H1 (cell line): ENCODE measurements around the gene ABCF3. TPM values are rescaled to one million over a fixed set of nuclear protein-coding genes. Genes with fewer than 3 reads are reported as not detected.

ENCODE experiments used
- CTCF ChIA-PET: fragments of 300-600 bp; sonication (Branson Sonifier 250); formaldehyde crosslinking; loops from one replicate; lab custom pipeline; 2021; ENCODE audit not compliant: partially characterized antibody; lab: Charles Lee
- POLR2A ChIA-PET: fragments of 300-600 bp; sonication (Branson Sonifier 250); formaldehyde crosslinking; loops from one replicate; lab custom pipeline; 2021; ENCODE audit warnings: inconsistent platforms; ENCODE audit not compliant: partially characterized antibody; lab: Charles Lee
- DNase-seq, 2 experiments: peaks; one replicate each; pipeline versions ENCODE4 v3.0.0 to v3.0.0-alpha.2; 2010 to 2022; ENCODE audit warnings: low spot score in 2 of 2, low read depth in 1 of 2, mixed read lengths in 1 of 2
- FAIRE-seq: peaks from 2 replicates; lab custom pipeline; 2011; peaks lifted over from hg19 to GRCh38; lab: Jason Lieb, UNC
- H2AFZ ChIP-seq: 2 replicates; pipeline ENCODE4 v1.8.1; 2012; ENCODE audit warnings: low read length, inconsistent platforms
- H2AK5ac ChIP-seq: 2 replicates; pipeline ENCODE4 v1.6.1; 2013; ENCODE audit warnings: low read depth, low read length
- H2BK120ac ChIP-seq: replicated peaks from 2 replicates; pipeline ENCODE3; 2013; ENCODE audit warnings: low read depth, low read length, inconsistent platforms
- H2BK12ac ChIP-seq: 2 replicates; pipeline ENCODE4 v1.6.1; 2013; ENCODE audit warnings: low read depth, low read length
- H2BK15ac ChIP-seq: 2 replicates; pipeline ENCODE4 v1.6.1; 2013; ENCODE audit warnings: low read length
- H2BK20ac ChIP-seq: 2 replicates; pipeline ENCODE4 v1.6.1; 2013; ENCODE audit warnings: low read length
- H2BK5ac ChIP-seq: 2 replicates; pipeline ENCODE4 v1.6.1; 2013; ENCODE audit warnings: low read depth, low read length
- H3K14ac ChIP-seq: 2 replicates; pipeline ENCODE4 v1.6.1; 2013; ENCODE audit warnings: inconsistent platforms; ENCODE audit not compliant: insufficient read length
- H3K18ac ChIP-seq: 2 replicates; pipeline ENCODE4 v1.6.1; 2013; ENCODE audit warnings: low read length; ENCODE audit errors: extremely low read depth
- H3K23ac ChIP-seq: 2 replicates; pipeline ENCODE4 v1.6.1; 2013; ENCODE audit warnings: inconsistent platforms; ENCODE audit not compliant: insufficient read length
- H3K23me2 ChIP-seq: 2 replicates; pipeline ENCODE4 v1.6.1; 2013; ENCODE audit warnings: low read depth, low read length
- H3K27ac ChIP-seq: 2 replicates; pipeline ENCODE4 v1.6.1; 2011; ENCODE audit warnings: low read depth, low read length, inconsistent platforms
- H3K27me3 ChIP-seq, 4 experiments: replicated peaks in 1 of 4; 1 replicate in 1 of 4; 2 replicates in 3 of 4; pipeline versions ENCODE4 v1.6.1 to v1.8.1; 2011 to 2013; ENCODE audit warnings: low read length in 3 of 4, mild to moderate bottlenecking in 3 of 4, inconsistent platforms in 2 of 4, mixed read lengths in 2 of 4, moderate library complexity in 1 of 4; ENCODE audit not compliant: control insufficient read depth in 3 of 4, insufficient read depth in 3 of 4; ENCODE audit errors: extremely low read depth in 1 of 4
- H3K36me3 ChIP-seq, 4 experiments: 2 replicates each; pipeline versions ENCODE4 v1.6.1 to v1.8.1; 2011 to 2013; ENCODE audit warnings: mild to moderate bottlenecking in 4 of 4, low read length in 3 of 4, moderate library complexity in 2 of 4, control low read depth in 1 of 4, inconsistent platforms in 1 of 4; ENCODE audit not compliant: insufficient read depth in 4 of 4, control insufficient read depth in 2 of 4
- H3K4ac ChIP-seq: replicated peaks from 2 replicates; pipeline ENCODE3; 2013; ENCODE audit warnings: low read length, low read depth, mixed read lengths, inconsistent platforms; ENCODE audit not compliant: insufficient read length
- H3K4me1 ChIP-seq, 4 experiments: replicated peaks in 1 of 4; 1 replicate in 1 of 4; 2 replicates in 3 of 4; pipeline versions ENCODE4 v1.6.1 to v1.8.1; 2011 to 2013; ENCODE audit warnings: low read length in 3 of 4, inconsistent platforms in 2 of 4, mixed read lengths in 1 of 4; ENCODE audit not compliant: insufficient read depth in 4 of 4, control insufficient read depth in 3 of 4
- H3K4me2 ChIP-seq, 2 experiments: 2 replicates each; pipeline versions ENCODE4 v1.6.1 to v1.8.1; 2011 to 2013; ENCODE audit warnings: low read depth in 2 of 2, low read length in 2 of 2, control low read depth in 1 of 2, inconsistent platforms in 1 of 2, mild to moderate bottlenecking in 1 of 2; ENCODE audit not compliant: insufficient read depth in 1 of 2
- H3K4me3 ChIP-seq, 4 experiments: fragments of 200-600, 300-600 bp in 1 of 4; sonication (generic), shearing (Covaris generic), sonication (Bioruptor Twin) in 1 of 4; 2 replicates each; pipeline versions ENCODE4 v1.5.1 to v1.8.1; 2011 to 2016; ENCODE audit warnings: low read length in 4 of 4, low read depth in 3 of 4, control low read depth in 2 of 4, inconsistent platforms in 2 of 4, mild to moderate bottlenecking in 2 of 4, mixed read lengths in 1 of 4, moderate library complexity in 1 of 4; ENCODE audit not compliant: insufficient read depth in 2 of 4; ENCODE audit errors: extremely low read depth in 1 of 4
- H3K56ac ChIP-seq: replicated peaks from 2 replicates; pipeline ENCODE3; 2013; ENCODE audit warnings: low read depth, mild to moderate bottlenecking, mixed read lengths, low read length, inconsistent platforms; ENCODE audit not compliant: insufficient read length
- H3K79me1 ChIP-seq: 2 replicates; pipeline ENCODE4 v1.6.1; 2013; ENCODE audit warnings: low read depth, low read length, control low read depth
- H3K79me2 ChIP-seq, 2 experiments: 2 replicates each; pipeline versions ENCODE4 v1.6.1 to v1.8.1; 2012 to 2013; ENCODE audit warnings: low read length in 2 of 2, mild to moderate bottlenecking in 2 of 2, inconsistent platforms in 1 of 2; ENCODE audit not compliant: insufficient read depth in 2 of 2, control insufficient read depth in 1 of 2
- H3K9ac ChIP-seq, 4 experiments: replicated peaks in 1 of 4; 1 replicate in 1 of 4; 2 replicates in 3 of 4; pipeline versions ENCODE4 v1.6.1 to v1.8.1; 2011 to 2013; ENCODE audit warnings: low read depth in 3 of 4, low read length in 3 of 4, control low read depth in 2 of 4, mild to moderate bottlenecking in 2 of 4, moderate library complexity in 2 of 4, inconsistent platforms in 1 of 4; ENCODE audit errors: extremely low read depth in 1 of 4
- H3K9me3 ChIP-seq, 2 experiments: 2 replicates each; pipeline versions ENCODE4 v1.6.1 to v1.8.1; 2012 to 2013; ENCODE audit warnings: mild to moderate bottlenecking in 2 of 2, moderate library complexity in 2 of 2, control low read depth in 1 of 2, inconsistent platforms in 1 of 2, low read depth in 1 of 2, low read length in 1 of 2, mixed read lengths in 1 of 2; ENCODE audit not compliant: insufficient read depth in 2 of 2
- H4K20me1 ChIP-seq, 2 experiments: replicated peaks in 1 of 2; 2 replicates each; pipeline versions ENCODE3 to v1.8.1; 2011 to 2013; ENCODE audit warnings: inconsistent platforms in 2 of 2, low read length in 2 of 2, mild to moderate bottlenecking in 1 of 2; ENCODE audit not compliant: insufficient read depth in 2 of 2, control insufficient read depth in 1 of 2
- H4K5ac ChIP-seq: 2 replicates; pipeline ENCODE4 v1.6.1; 2013; ENCODE audit warnings: low read length, low read depth, mixed read lengths, inconsistent platforms; ENCODE audit not compliant: insufficient read length
- H4K8ac ChIP-seq: 2 replicates; pipeline ENCODE4 v1.8.0; 2013; ENCODE audit warnings: mild to moderate bottlenecking, moderate library complexity, low read length, inconsistent platforms; ENCODE audit not compliant: insufficient read depth; ENCODE audit errors: extremely low read depth
- H4K91ac ChIP-seq: replicated peaks from 2 replicates; pipeline ENCODE3; 2013; ENCODE audit warnings: low read length, mixed read lengths, inconsistent platforms; ENCODE audit not compliant: insufficient read length
- CBX5 ChIP-seq: fragments of 300-800, 300-1000 bp; sonication (generic); IDR thresholded peaks from 2 replicates; pipeline ENCODE4 v1.7.1; 2016; ENCODE audit warnings: antibody characterized with exemption, low read length, low read depth
- CEBPB ChIP-seq: IDR thresholded peaks from 2 replicates; pipeline ENCODE4 v1.6.1; 2012; ENCODE audit warnings: low read depth, low read length
- GTF2F1 ChIP-seq: IDR thresholded peaks from 2 replicates; pipeline ENCODE4 v1.6.1; 2012; ENCODE audit warnings: low read depth, low read length, improper control_type of control experiment, borderline replicate concordance
- SIX5 ChIP-seq: IDR thresholded peaks from 2 replicates; pipeline ENCODE4 v1.6.1; 2011; ENCODE audit warnings: mild to moderate bottlenecking, low read depth, low read length
- SUZ12 ChIP-seq: fragments of 200-600 bp; sonication (generic); IDR thresholded peaks from 2 replicates; pipeline ENCODE4 v1.6.1; 2012; ENCODE audit warnings: mild to moderate bottlenecking, inconsistent platforms, low read length, moderate library complexity, mixed read lengths
- TBP ChIP-seq: IDR thresholded peaks from 2 replicates; pipeline ENCODE4 v1.6.1; 2011; ENCODE audit warnings: low read depth, low read length, improper control_type of control experiment
- WGBS, 2 experiments: shearing (Covaris generic) in 1 of 2; methylation state at CpG; one replicate each; pipeline versions ENCODE4 v1.1.6 to v1.1.7; 2013 to 2015; ENCODE audit warnings: low lambda C conversion rate in 2 of 2, mixed read lengths in 2 of 2, inconsistent platforms in 1 of 2, low coverage in 1 of 2, missing lambda C conversion rate in 1 of 2; ENCODE audit not compliant: insufficient replicate concordance in 2 of 2, insufficient coverage in 1 of 2, insufficient read length in 1 of 2; ENCODE audit errors: extremely low coverage in 1 of 2, missing lambda C conversion rate in 1 of 2; 5-methylcytosine and 5-hydroxymethylcytosine counted together
- polyA plus RNA-seq, 7 experiments: library from polyadenylated mRNA; depleted of rRNA in 3 of 7; stranded (reverse) in 5 of 7; unstranded in 2 of 7; fragments of >200 nt in 5 of 7; fragments of 200-250 nt in 2 of 7; gene quantifications; 1 replicate in 5 of 7; 2 replicates in 1 of 7; 4 replicates in 1 of 7; pipeline versions ENCODE4 v1.2.1 to v1.2.3, GENCODE V29; 2011 to 2013; ENCODE audit warnings: missing spikeins in 2 of 7, mixed read lengths in 2 of 7
- total RNA-seq: library from RNA; stranded (reverse); fragmentation: NEBNext Ultra II Directional; extraction: Animal tissue kit (Norgen Biotek cat#: 25700); gene quantifications from 2 replicates; pipeline ENCODE4 v1.2.1, GENCODE V29; 2021
- TF ChIP-seq, protein P1 (sequence below), 3 experiments: IDR thresholded peaks; 1 replicate in 2 of 3; 2 replicates in 1 of 3; pipeline versions ENCODE4 v1.5.1 to v1.6.1; 2011; ENCODE audit warnings: low read length in 3 of 3, mild to moderate bottlenecking in 3 of 3, inconsistent platforms in 2 of 3, low read depth in 1 of 3, moderate library complexity in 1 of 3; ENCODE audit not compliant: insufficient read depth in 1 of 3; ENCODE audit errors: control extremely low read depth in 1 of 3
- TF ChIP-seq, protein P2 (sequence below): IDR thresholded peaks from 2 replicates; pipeline ENCODE4 v1.6.1; 2012; ENCODE audit warnings: low read length, inconsistent platforms

Gene ABCF3
- total and polyA plus RNA-seq, 2 of the 8 experiments (the other 6 are each of a cell fraction or from before 2014, with no cell fraction given) = 51.6 to 57.8 TPM

DNA sequence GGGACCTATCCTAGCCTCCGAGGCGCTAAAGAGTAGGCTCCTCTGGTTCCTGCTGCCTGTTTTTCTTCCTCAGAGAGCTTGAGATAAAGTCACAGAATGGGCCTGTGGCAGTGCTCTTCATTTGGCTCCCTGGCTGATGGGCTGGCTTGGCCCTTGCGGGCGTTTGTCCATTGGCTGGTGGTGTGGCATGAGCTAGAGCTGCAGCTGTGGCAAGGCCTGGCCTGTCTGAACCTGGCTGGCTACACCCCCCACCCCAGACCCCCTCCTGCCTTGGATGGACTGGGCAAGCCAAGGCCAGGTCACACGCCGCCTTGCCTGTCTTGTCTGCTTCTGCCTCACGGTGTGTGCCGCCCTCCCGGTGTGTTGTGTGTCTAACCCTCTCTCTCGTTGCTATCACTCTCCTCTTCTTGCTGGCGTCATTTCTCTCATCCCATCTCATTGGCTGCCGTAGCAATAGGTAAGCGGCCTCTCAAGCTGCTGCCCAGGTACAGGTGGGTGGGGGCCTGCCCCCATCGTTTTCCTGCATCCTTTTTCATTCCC is 8.2 kb upstream of the ABCF3 start:
- H2BK5ac ChIP-seq = peak overlapping the region; percentile 93
- no peak overlapping the region for H4K5ac ChIP-seq
- H3K27me3 ChIP-seq = no peaks in the 10 kb centered on the region
- no peak overlapping the region for H2BK120ac ChIP-seq
- H2BK20ac ChIP-seq = no peak overlapping the region
- 0 out of 8 replicates have a peak overlapping the region, but pooled peaks of 1 of the 4 experiments have one; percentile 92 for H3K4me3 ChIP-seq
- H3K4me1 ChIP-seq = peaks cover 0 to 23% (median 15%) of the 10 kb centered on the region in 4 experiments; a peak in 6 of 7 replicates
- DNase-seq (no peak), FAIRE-seq (no peak)
- WGBS, 2 experiments = 98% methylated on average over 12 of the region's 14 CpGs; no CpG with 5 or more reads in 1 of the 2 experiments
- no peak overlapping the region for H3K4ac ChIP-seq
- peaks cover 8% of the 10 kb centered on the region for H3K23me2 ChIP-seq
- ChIA-PET POLR2A (interaction anchor here (0.9 to 1.9 kb wide), 6 partner anchors 12 to 183 kb away, joined by 3 to 15 read pairs (median 3); partner anchors contain the start of gene DVL3), CTCF (interaction anchor here (0.7 to 4.7 kb wide), 6 partner anchors 9 to 109 kb away, joined by 3 to 22 read pairs (median 10); partner anchors contain the start of genes ABCF3 and EEF1AKMT4)
- no peak overlapping the region for H3K23ac ChIP-seq
- peaks cover 46 to 59% (median 52%) of the 10 kb centered on the region in 4 experiments for H3K36me3 ChIP-seq
- peaks cover 13% of the 10 kb centered on the region for H3K79me1 ChIP-seq
- H3K27ac ChIP-seq = peak overlapping the region; percentile 87
- H4K20me1 ChIP-seq = peaks cover 0 to 19% of the 10 kb centered on the region in 2 experiments
- no peak overlapping the region; the same call in 1 of the 2 replicates for H4K8ac ChIP-seq
- H3K56ac ChIP-seq = no peak overlapping the region
- peak overlapping the region in 1 of 4 experiments; percentile 53; a peak in 1 of 7 replicates for H3K9ac ChIP-seq
- no peak overlapping the region for H2AFZ ChIP-seq
- H4K91ac ChIP-seq = no peak overlapping the region
- no peak overlapping the region for H3K18ac ChIP-seq
- H3K79me2 ChIP-seq = peaks cover 0 to 37% of the 10 kb centered on the region in 2 experiments; a peak in 2 of 4 replicates
- H2BK15ac ChIP-seq = peak overlapping the region; percentile 22; the same call in 1 of the 2 replicates
- H3K4me2 ChIP-seq = peak overlapping the region; percentile 91 to 96; a peak in 2 of 4 replicates
- no peaks in the 10 kb centered on the region for H3K9me3 ChIP-seq
- H2BK12ac ChIP-seq = 0 out of 2 replicates have a peak overlapping the region, but pooled peaks have one; percentile 50
- H2AK5ac ChIP-seq = no peak overlapping the region
- no peak overlapping the region for H3K14ac ChIP-seq
- TF ChIP-seq, protein P1, sequence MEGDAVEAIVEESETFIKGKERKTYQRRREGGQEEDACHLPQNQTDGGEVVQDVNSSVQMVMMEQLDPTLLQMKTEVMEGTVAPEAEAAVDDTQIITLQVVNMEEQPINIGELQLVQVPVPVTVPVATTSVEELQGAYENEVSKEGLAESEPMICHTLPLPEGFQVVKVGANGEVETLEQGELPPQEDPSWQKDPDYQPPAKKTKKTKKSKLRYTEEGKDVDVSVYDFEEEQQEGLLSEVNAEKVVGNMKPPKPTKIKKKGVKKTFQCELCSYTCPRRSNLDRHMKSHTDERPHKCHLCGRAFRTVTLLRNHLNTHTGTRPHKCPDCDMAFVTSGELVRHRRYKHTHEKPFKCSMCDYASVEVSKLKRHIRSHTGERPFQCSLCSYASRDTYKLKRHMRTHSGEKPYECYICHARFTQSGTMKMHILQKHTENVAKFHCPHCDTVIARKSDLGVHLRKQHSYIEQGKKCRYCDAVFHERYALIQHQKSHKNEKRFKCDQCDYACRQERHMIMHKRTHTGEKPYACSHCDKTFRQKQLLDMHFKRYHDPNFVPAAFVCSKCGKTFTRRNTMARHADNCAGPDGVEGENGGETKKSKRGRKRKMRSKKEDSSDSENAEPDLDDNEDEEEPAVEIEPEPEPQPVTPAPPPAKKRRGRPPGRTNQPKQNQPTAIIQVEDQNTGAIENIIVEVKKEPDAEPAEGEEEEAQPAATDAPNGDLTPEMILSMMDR (IDR thresholded peaks at IDR 0.05; ENCODE audit: control extremely low read depth in 1 of 3, insufficient read depth in 1 of 3, low read depth in 1 of 3, low read length in 3 of 3) = no peak
- TF ChIP-seq SUZ12 (no peak), GTF2F1 (no peak), CBX5 (no peak), SIX5 (no peak), CEBPB (no peak), TBP (no peak)
- TF ChIP-seq, protein P2, sequence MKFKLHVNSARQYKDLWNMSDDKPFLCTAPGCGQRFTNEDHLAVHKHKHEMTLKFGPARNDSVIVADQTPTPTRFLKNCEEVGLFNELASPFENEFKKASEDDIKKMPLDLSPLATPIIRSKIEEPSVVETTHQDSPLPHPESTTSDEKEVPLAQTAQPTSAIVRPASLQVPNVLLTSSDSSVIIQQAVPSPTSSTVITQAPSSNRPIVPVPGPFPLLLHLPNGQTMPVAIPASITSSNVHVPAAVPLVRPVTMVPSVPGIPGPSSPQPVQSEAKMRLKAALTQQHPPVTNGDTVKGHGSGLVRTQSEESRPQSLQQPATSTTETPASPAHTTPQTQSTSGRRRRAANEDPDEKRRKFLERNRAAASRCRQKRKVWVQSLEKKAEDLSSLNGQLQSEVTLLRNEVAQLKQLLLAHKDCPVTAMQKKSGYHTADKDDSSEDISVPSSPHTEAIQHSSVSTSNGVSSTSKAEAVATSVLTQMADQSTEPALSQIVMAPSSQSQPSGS = no peak
